ENCODE data around the gene BUD23. TPM values are rescaled to one million over a fixed set of nuclear protein-coding genes. Genes with fewer than 3 reads are reported as not detected.

Gene BUD23
- total RNA-seq, 1 donor from 2014 or later = 5.6 TPM

DNA sequence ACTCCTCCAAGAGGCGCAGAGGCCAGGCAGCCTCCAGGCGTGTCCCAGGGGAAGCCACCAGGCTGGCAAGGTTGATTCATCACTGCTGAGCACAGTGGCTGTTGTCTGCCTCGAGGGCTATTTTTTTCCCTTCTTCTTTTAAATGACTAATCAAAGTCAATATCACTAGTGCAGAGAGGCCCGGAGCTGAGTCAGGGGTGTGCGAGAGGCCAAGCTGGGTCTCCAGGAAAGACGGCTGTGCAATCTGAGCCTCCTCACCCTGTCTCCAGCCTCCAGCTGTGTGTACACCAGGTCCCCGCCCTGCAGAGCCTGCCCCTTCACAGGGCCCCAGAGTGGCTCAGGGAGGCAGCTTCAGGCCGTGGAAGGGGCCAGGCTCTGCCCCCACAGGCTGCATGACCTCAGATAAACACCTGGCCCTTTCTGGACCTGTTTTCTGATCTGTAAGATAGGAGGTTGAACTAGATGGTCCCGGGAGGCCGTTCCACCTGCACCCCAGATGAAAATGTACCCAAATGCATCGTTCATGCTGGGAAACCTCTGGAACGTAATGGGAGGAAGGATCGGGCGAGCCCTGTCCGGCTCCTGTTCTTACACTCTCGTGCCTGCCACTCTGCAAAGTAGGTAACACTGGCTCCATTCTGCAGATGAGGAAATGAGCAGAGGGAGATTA, 32.4 kb downstream of the BUD23 start:
- peaks cover 20 to 38% of the 10 kb centered on the region in 2 donors for H3K4me1 ChIP-seq
- peak in 1 of 2 donors; percentile 81 for DNase-seq (ENCODE audit: low spot score in 2 of 2)
- TF ChIP-seq, protein P1, sequence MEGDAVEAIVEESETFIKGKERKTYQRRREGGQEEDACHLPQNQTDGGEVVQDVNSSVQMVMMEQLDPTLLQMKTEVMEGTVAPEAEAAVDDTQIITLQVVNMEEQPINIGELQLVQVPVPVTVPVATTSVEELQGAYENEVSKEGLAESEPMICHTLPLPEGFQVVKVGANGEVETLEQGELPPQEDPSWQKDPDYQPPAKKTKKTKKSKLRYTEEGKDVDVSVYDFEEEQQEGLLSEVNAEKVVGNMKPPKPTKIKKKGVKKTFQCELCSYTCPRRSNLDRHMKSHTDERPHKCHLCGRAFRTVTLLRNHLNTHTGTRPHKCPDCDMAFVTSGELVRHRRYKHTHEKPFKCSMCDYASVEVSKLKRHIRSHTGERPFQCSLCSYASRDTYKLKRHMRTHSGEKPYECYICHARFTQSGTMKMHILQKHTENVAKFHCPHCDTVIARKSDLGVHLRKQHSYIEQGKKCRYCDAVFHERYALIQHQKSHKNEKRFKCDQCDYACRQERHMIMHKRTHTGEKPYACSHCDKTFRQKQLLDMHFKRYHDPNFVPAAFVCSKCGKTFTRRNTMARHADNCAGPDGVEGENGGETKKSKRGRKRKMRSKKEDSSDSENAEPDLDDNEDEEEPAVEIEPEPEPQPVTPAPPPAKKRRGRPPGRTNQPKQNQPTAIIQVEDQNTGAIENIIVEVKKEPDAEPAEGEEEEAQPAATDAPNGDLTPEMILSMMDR (IDR thresholded peaks at IDR 0.05) = no peak
- no peaks in the 10 kb centered on the region for H3K36me3 ChIP-seq
- H3K27me3 ChIP-seq = no peaks in the 10 kb centered on the region
- H3K4me3 ChIP-seq = no peak overlapping the region
- peak overlapping the region in 1 of 2 donors; percentile 10 for H3K27ac ChIP-seq
- intact Hi-C loops (cut with DNase I) = no loop called here
- no peaks in the 10 kb centered on the region for H3K9me3 ChIP-seq

DNA sequence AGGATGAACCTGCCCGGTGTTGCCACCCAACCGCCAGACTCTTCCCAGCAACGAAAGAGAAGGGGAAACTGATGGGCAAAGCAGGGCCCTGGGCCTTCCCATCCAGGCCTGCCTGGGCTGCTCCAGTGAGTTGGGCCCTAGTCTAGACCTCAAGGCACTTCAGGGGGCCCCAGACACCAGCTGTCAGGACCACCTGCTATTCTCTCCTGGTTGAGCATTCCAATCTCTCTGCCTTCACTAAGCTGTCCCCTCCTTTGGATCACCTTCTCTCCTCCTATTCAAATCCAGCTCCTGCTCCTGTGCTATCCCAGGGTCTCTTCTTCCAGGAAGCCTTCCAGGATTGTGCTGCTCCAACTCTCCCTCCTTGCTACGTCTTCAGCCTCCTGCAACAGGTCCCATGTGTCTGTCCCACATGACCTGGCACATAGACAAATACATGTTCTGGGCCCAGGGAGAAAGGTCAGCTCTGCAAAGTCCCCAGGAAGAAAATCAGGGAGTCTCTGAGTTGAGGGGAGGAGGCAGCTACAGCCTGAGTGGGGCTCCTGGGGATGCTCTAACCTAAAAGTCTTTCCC, 33.0 kb downstream of the BUD23 start:
- no peak overlapping the region for H3K27ac ChIP-seq

DNA sequence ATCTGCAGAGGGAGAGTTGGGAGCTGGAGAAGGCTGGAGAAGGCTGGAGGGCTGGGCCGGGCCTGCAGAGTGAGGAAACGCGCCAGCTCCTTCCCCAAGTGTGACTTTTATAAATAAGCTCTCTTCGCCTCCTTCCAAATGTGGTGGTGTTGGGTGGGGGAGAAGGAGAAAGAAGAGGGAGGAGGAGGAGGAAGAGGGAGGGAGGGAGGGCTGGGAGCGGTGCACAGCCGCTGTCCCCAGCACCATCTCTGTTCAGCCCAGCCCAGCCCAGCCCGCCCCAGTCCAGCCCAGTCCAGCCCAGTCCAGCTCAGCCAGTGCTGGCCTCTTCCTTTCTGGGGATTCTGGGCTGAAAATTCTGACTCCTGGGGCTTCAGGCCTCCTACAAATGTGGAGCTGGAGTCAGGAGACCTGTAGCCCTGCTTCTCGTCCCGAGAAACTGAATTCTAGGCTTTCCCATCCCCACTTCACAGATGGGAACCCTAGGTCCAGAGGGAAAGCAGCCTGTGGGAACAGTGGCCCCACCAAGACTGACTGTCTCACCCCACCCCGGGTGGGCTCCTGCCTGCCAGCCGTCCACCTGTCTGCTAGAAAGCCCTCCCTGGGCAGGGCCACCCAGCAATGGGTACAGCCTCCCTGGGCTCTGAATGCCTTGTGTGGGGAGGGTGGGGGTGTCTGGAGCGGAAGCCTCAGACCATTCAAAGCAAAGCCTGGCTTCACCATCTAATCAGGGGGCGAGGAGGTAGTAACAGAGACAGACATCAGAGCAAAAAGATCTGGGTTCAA, 33.8 kb downstream of the BUD23 start:
- H3K27me3 ChIP-seq = no peaks in the 10 kb centered on the region
- no peaks in the 10 kb centered on the region for H3K9me3 ChIP-seq
- TF ChIP-seq, protein P1 (IDR thresholded peaks at IDR 0.05) = no peak
- H3K36me3 ChIP-seq = no peaks in the 10 kb centered on the region
- peak overlapping the region in 1 of 2 donors; percentile 97 for H3K4me3 ChIP-seq
- intact Hi-C loops (cut with DNase I) = no loop called here
- H3K4me1 ChIP-seq = peaks cover 20 to 43% of the 10 kb centered on the region in 2 donors
- DNase-seq (ENCODE audit: low spot score in 2 of 2) = no peak
- H3K27ac ChIP-seq = peak overlapping the region; percentile 27 to 51

More for the DNA sequence above, 33.0 kb downstream of the BUD23 start:
- Histone ChIP-seq H3K27me3 (no peaks in the 10 kb centered on the region), H3K4me3 (peak overlapping the region in 1 of 2 donors; percentile 97), H3K9me3 (no peaks in the 10 kb centered on the region), H3K36me3 (no peaks in the 10 kb centered on the region), H3K4me1 (peaks cover 20 to 42% of the 10 kb centered on the region in 2 donors)
- TF ChIP-seq, protein P1 (IDR thresholded peaks at IDR 0.05) = no peak
- intact Hi-C loops (cut with DNase I) = no loop called here
- no peak for DNase-seq (ENCODE audit: low spot score in 2 of 2)

DNA sequence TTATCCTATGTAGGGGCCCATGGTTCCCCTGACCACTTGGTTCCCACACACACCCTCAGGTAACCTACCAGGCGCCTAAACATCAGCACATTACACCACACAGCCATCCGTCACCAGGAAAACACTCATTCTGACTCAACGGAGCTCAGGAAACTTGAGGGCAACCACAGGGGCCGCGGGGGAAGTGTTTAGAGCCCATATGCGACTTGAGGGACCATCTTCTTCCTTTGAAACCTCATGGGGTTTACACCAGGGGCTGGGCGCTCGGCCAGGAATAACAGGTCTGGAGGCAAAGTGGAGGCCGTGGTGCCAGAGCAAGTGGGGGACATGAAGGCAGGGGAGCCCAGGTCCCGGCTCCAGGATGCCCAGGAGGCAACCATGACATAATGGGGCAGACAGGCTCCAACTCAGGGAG, 34.6 kb downstream of the BUD23 start:
- peak overlapping the region; percentile 17 to 51 for H3K27ac ChIP-seq
- intact Hi-C loops (cut with DNase I) = loop anchor here (2.0 kb wide), 1 partner anchor 35 kb away; the partner anchor contains the start of genes BUD23 and DNAJC30
- H3K4me3 ChIP-seq = peak overlapping the region; percentile 93 to 97

DNA sequence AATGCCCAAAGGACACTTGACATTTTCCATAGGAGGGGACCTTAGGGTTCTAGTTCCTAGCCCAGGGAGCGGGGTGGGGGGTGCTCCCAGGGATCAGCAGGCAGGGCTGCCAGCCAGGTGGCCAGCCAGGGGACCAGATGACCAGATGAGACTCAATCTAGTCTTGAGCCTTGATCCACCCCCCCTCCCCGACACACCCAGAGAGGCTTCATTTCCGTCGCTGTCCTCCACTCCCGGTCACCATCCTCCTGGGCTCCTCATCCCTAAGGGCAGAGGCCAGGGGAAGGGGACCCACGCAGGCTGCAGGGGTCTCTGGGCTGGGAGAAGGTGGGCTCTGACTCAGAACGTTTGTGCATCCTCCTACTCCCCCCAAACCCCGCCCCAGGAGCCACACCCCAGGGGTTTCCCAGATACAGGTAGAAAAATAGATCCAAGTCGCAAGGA, 35.1 kb downstream of the BUD23 start:
- Histone ChIP-seq H3K36me3 (no peaks in the 10 kb centered on the region), H3K9me3 (no peaks in the 10 kb centered on the region), H3K27me3 (no peaks in the 10 kb centered on the region), H3K4me3 (peak overlapping the region; percentile 93 to 97), H3K4me1 (peaks cover 20 to 43% of the 10 kb centered on the region in 2 donors), H3K27ac (peak overlapping the region; percentile 17 to 51)
- no peak for DNase-seq (ENCODE audit: low spot score in 2 of 2)
- TF ChIP-seq, protein P1 (IDR thresholded peaks at IDR 0.05) = no peak
- intact Hi-C loops (cut with DNase I) = loop anchor here (2.0 kb wide), 1 partner anchor 36 kb away; the partner anchor contains the start of genes BUD23 and DNAJC30

More for the DNA sequence above, 34.6 kb downstream of the BUD23 start:
- H3K36me3 ChIP-seq = no peaks in the 10 kb centered on the region
- H3K27me3 ChIP-seq = no peaks in the 10 kb centered on the region
- H3K9me3 ChIP-seq = no peaks in the 10 kb centered on the region
- TF ChIP-seq, protein P1 (IDR thresholded peaks at IDR 0.05) = no peak
- peak; percentile 32 to 81 for DNase-seq (ENCODE audit: low spot score in 2 of 2)
- H3K4me1 ChIP-seq = peaks cover 20 to 43% of the 10 kb centered on the region in 2 donors

Data from ascending aorta (tissue), 2 donors.